NCI-H2171 treated with DMSO at 0.1 percent for 48 hours (cell line): ENCODE measurements around the gene ESRRA.

Experiments
- DNase-seq: peaks from one replicate; lab custom pipeline; 2025; lab: John Stamatoyannopoulos, UW

The ESRRA gene

GRCh38 chr11:64333556-64333955 lies 28.2 kb downstream of the ESRRA start:
- no peak for DNase-seq

DNA sequence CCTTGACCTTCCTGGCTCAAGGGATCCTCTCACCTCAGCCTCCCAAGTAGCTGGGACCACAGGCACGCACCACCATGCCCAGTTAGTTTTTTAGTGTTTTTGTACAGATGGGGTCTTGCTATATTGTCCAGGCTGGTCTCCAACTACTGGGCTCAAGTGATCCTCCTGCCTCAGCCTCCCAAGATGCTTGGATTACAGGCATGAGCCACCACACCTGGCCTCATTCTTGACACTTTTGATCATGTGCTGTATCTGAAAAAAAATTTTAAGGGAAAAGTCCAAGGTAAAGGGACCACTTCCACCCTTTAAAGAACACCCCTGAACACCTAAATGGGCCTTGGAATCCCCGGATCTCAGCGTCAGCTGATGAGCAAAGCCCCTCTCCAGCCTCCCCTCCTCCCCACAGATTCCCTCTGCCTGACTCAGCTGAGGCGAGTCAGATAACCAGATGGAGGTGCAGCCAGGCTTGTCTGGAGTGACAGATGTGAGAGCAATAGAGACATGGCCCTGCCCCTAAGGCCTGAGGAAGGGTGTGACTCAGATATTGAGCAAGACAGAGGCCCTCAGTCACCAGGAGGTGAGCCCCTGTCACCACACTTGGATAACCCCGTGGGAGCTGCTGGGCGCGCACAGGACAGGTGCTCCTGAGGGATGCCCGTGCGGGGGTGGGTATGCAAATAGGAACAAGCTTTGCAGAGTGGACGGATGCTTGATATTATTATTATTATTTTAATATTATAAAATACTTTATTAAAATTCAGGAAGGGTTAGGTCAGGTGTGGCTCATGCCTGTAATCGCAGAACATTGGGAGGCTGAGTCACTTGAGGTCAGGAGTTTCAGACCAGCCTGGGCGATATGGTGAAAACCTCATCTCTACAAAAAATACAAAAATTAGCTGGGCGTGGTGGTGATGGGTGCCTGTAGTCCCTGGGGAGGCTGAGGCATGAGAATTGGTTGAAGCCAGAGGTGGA lies 29.7 kb downstream of the ESRRA start:
- peak; percentile 99 for DNase-seq

GRCh38 chr11:64337538-64338249 lies 32.4 kb downstream of the ESRRA start:
- DNase-seq = no peak

DNA sequence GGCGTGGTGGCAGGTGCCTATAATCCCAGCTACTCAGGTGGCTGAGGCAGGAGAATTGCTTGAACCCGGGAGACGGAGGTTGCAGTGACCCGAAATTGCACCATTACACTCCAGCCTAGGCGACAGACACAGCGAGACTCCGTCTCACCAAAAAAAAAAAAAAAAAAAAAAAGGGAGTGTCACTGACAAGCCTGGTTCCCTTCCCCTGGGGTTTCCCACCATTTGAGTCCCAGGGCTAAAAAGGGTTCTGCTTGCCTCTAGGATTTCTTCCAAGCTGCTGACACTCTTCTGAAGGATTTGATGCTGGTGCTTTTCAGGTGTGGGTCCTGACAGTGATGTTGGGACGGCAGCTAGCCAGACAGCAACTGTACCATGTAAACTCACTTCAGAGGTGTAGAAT lies 33.4 kb downstream of the ESRRA start:
- DNase-seq = peak; percentile 76

- no peak for DNase-seq
These were observed 34.0 kb downstream of the ESRRA start for GRCh38 chr11:64339286-64339685.

- DNase-seq = no peak
These were observed 34.6 kb downstream of the ESRRA start, which contains the start of gene CCDC88B for GRCh38 chr11:64339754-64340408. Gene CCDC88B (plus strand): TSS chr11:64340204. CDS start chr11:64340267, 63 bp downstream.

GRCh38 chr11:64340671-64341335 lies 35.5 kb downstream of the ESRRA start:
- peak; percentile 39 for DNase-seq

- no peak for DNase-seq
These were observed 36.1 kb downstream of the ESRRA start for GRCh38 chr11:64341429-64341828.

DNA sequence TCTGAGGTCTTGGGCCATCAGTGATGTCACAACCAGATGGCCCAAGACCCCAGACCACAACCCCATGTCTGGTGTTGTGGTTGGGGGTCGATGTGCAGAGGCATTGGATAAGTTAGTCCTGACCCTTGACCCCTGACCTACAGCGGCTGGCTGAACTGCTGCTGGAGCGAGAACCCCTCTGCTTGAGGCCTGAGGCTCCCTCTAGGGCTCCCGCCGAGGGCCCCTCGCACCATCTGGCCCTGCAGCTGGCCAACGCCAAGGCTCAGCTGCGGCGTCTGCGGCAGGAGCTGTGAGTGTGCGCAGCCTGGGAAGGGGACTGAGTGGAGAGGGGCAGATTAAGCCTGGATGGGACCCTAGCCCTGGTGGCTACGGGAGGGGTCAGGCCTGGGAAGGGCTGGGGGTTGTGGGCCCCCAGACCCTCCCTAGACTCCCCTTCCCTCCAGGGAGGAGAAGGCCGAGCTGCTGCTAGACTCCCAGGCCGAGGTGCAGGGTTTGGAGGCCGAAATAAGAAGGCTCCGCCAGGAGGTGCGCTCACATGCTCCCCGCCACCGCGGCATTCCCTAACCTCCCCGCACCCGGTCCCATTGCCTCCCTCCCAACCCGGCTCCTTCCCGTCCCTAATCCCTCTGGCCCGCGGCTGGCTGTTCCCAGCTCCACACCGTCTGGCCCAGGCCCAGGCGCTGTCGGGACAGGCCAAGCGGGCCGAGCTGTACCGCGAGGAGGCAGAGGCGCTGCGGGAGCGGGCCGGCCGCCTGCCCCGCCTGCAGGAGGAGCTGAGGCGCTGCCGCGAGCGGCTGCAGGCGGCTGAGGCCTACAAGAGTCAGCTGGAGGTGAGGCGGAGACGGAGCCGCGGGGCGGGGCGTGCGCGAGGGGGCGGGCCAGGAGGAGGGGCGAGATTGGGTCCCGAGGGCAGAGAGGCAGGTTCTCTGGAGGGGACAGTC lies 36.8 kb downstream of the ESRRA start:
- DNase-seq = peak; percentile 95

DNA sequence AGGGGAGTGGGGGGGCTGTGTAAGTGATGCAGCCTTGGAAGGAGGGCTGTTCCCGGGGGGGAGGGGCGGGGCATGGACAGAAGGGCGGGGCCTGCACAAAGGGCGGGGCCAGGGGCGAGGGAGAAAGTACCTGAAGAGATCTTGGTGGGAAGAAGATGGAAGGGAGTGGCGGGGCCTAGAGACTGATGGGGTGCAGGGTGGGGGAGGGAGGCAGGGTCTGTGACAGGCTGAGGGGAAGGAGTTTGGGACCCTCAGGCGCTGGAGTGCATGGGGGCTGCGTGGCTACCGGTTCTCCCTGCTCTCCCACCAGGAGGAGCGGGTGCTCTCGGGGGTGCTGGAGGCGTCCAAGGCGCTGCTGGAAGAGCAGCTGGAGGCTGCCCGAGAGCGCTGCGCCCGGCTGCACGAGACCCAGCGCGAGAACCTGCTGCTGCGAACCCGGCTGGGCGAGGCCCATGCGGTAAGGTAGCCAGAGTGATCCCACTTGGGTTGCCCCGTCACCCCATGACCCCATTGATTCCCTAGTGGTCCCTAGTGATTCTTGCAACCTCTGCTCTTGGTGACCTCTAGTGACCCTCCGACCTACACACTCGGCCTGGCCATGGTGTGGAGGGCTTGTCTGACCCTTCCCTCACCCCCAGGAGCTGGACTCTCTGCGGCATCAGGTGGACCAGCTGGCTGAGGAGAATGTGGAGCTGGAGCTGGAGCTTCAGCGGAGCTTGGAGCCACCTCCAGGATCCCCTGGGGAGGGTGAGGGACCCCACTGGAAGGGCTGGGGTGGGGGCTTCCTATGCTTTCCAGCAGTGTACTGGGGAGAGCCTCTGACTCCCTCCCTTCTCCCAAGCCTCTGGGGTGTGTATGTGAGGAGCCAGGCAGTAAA lies 37.8 kb downstream of the ESRRA start:
- DNase-seq = no peak

GRCh38 chr11:64343767-64344559 lies 38.6 kb downstream of the ESRRA start:
- no peak for DNase-seq

DNA sequence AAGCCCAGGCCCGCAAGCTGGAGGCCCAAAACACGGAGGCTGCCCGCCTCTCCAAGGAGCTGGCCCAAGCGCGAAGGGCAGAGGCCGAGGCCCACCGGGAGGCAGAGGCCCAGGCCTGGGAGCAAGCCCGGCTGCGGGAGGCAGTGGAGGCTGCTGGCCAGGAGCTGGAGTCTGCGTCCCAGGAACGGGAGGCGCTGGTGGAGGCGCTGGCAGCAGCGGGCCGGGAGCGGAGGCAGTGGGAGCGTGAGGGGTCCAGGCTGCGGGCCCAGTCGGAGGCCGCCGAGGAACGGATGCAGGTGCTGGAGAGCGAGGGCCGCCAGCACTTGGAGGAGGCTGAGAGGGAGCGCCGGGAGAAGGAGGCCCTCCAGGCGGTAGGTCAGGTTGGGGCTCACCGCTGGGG lies 39.5 kb downstream of the ESRRA start:
- DNase-seq = no peak

GRCh38 chr11:64347193-64347867 lies 42.0 kb downstream of the ESRRA start:
- no peak for DNase-seq

GRCh38 chr11:64348383-64349024 lies 43.2 kb downstream of the ESRRA start:
- no peak for DNase-seq

GRCh38 chr11:64349025-64349387 lies 43.7 kb downstream of the ESRRA start:
- no peak for DNase-seq

GRCh38 chr11:64349404-64349803 lies 44.1 kb downstream of the ESRRA start:
- no peak for DNase-seq

DNA sequence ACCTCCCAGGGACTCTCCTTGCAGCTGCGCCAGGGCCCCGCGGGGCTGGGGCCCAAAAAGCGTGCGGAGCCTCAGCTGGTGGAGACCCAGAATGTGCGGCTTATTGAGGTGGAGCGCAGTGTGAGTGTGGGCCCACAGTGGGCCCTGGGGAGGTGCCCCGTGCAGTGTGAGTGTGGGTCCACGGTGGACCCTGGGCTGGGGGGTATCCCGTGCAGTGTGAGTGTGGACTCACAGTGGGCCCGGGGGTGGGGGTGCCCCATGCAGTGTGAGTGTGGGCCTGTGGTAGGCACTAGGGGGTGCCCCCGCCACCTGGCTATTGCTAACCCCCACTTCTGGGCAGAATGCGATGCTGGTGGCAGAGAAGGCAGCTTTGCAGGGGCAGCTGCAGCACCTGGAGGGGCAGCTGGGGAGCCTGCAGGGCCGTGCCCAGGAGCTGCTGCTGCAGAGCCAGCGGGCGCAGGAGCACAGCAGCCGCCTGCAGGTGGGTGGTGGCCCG lies 45.9 kb downstream of the ESRRA start:
- DNase-seq = no peak
